Smooth muscle cell (in vitro differentiated cells): ENCODE data around the gene OCSTAMP. TPM values are rescaled to one million over a fixed set of nuclear protein-coding genes. Genes with fewer than 3 reads are reported as not detected.

Experiments used
- DNase-seq: peaks from one replicate; lab custom pipeline; 2025; ENCODE audit not compliant: unreplicated experiment; lab: John Stamatoyannopoulos, UW
- H2AFZ ChIP-seq: fragments of 200-600 bp; sonication (generic); 2 replicates; pipeline ENCODE4 v1.6.0; 2016; ENCODE audit warnings: antibody characterized with exemption, low read depth, mild to moderate bottlenecking
- H3F3A ChIP-seq: fragments of 200-600 bp; sonication (generic); 2 replicates; pipeline ENCODE4 v1.6.0; 2017; ENCODE audit warnings: antibody characterized with exemption, low read depth
- H3K27ac ChIP-seq: fragments of 200-600 bp; sonication (generic); 2 replicates; pipeline ENCODE4 v1.5.1; 2016; ENCODE audit warnings: low read depth, mild to moderate bottlenecking
- H3K27me3 ChIP-seq: fragments of 200-600 bp; sonication (generic); 2 replicates; pipeline ENCODE4 v1.6.1; 2016; ENCODE audit warnings: low read depth, mild to moderate bottlenecking
- H3K36me3 ChIP-seq: fragments of 200-600 bp; sonication (generic); 2 replicates; pipeline ENCODE4 v1.5.1; 2016; ENCODE audit warnings: low read depth
- H3K4me1 ChIP-seq: fragments of 200-600 bp; sonication (generic); 2 replicates; pipeline ENCODE4 v1.5.1; 2016; ENCODE audit warnings: low read depth
- H3K4me2 ChIP-seq: fragments of 200-600 bp; sonication (generic); 2 replicates; pipeline ENCODE4 v1.6.0; 2016; ENCODE audit warnings: mild to moderate bottlenecking
- H3K4me3 ChIP-seq: fragments of 200-600 bp; sonication (generic); 2 replicates; pipeline ENCODE4 v1.5.1; 2016; ENCODE audit warnings: mild to moderate bottlenecking
- H3K79me2 ChIP-seq: fragments of 200-600 bp; sonication (generic); 2 replicates; pipeline ENCODE4 v1.6.0; 2016; ENCODE audit warnings: low read depth, mild to moderate bottlenecking
- H3K9ac ChIP-seq: fragments of 200-600 bp; sonication (generic); 2 replicates; pipeline ENCODE4 v1.6.0; 2016; ENCODE audit warnings: low read depth
- H3K9me3 ChIP-seq: fragments of 200-600 bp; sonication (generic); replicated peaks from 2 replicates; pipeline ENCODE4 v1.5.1; 2016; ENCODE audit warnings: low read depth
- H4K20me1 ChIP-seq: fragments of 200-600 bp; sonication (generic); 2 replicates; pipeline ENCODE4 v1.6.0; 2016; ENCODE audit warnings: low read depth
- CTCF ChIP-seq: fragments of 200-600 bp; sonication (generic); IDR thresholded peaks from 2 replicates; pipeline ENCODE4 v1.5.1; 2017; ENCODE audit warnings: borderline replicate concordance, mild to moderate bottlenecking, antibody characterized with exemption; ENCODE audit not compliant: insufficient read depth, poor library complexity, severe bottlenecking
- WGBS: methylation state at CpG from one replicate; pipeline ENCODE4 v1.1.7; 2016; ENCODE audit warnings: low lambda C conversion rate; 5-methylcytosine and 5-hydroxymethylcytosine counted together
- polyA plus RNA-seq: library from polyadenylated mRNA; unstranded; fragments of >200 nt; fragmentation: Nextera tagmentation; extraction: Ambion mirVana; gene quantifications from 2 replicates; pipeline ENCODE4 v1.2.1, GENCODE V29; 2016
- total RNA-seq: library from RNA; depleted of rRNA; stranded (reverse); fragments of >200 nt; gene quantifications from 2 replicates; pipeline ENCODE4 v1.2.3, GENCODE V29; 2014

Gene OCSTAMP
- total and polyA plus RNA-seq, 2 experiments from 2014 or later: not detected

- H3K9me3 ChIP-seq: peaks cover 42% of the 10 kb centered on the region
- H3K27ac ChIP-seq: no peak overlapping the region
- 95% methylated on average over 5 of the region's 5 CpGs for WGBS
- H3K4me3 ChIP-seq: peak overlapping the region; percentile 6
- no peak overlapping the region for H2AFZ ChIP-seq
- no peaks in the 10 kb centered on the region for H3F3A ChIP-seq
- H3K79me2 ChIP-seq: no peaks in the 10 kb centered on the region
- H3K4me2 ChIP-seq: no peak overlapping the region
- H3K36me3 ChIP-seq: peaks cover 36% of the 10 kb centered on the region
- no peak overlapping the region for H3K9ac ChIP-seq
- no peaks in the 10 kb centered on the region for H3K4me1 ChIP-seq
- H3K27me3 ChIP-seq: no peaks in the 10 kb centered on the region
- TF ChIP-seq CTCF: no peak
- no peaks in the 10 kb centered on the region for H4K20me1 ChIP-seq
- no peak for DNase-seq
Measured at GRCh38 chr20:46501337-46501942, 49.0 kb downstream of the OCSTAMP start.

GRCh38 chr20:46494077-46494476 lies 56.4 kb downstream of the OCSTAMP start:
- Histone ChIP-seq H3K27me3 (no peaks in the 10 kb centered on the region), H4K20me1 (no peaks in the 10 kb centered on the region), H3K4me3 (no peak overlapping the region), H3K27ac (no peak overlapping the region), H3K4me1 (no peaks in the 10 kb centered on the region), H2AFZ (no peak overlapping the region), H3K9ac (no peak overlapping the region), H3K36me3 (no peaks in the 10 kb centered on the region), H3K79me2 (no peaks in the 10 kb centered on the region), H3K9me3 (no peaks in the 10 kb centered on the region), H3F3A (no peaks in the 10 kb centered on the region), H3K4me2 (no peak overlapping the region)
- 94% methylated on average over 4 of the region's 4 CpGs for WGBS
- no peak for DNase-seq
- no peak for TF ChIP-seq CTCF

GRCh38 chr20:46491354-46491753 lies 59.1 kb downstream of the OCSTAMP start:
- H3K79me2 ChIP-seq: no peaks in the 10 kb centered on the region
- no peak overlapping the region for H2AFZ ChIP-seq
- DNase-seq: no peak
- no peaks in the 10 kb centered on the region for H3K9me3 ChIP-seq
- no peak overlapping the region for H3K9ac ChIP-seq
- H3K4me3 ChIP-seq: no peak overlapping the region
- no peaks in the 10 kb centered on the region for H3K36me3 ChIP-seq
- H3K27me3 ChIP-seq: no peaks in the 10 kb centered on the region
- no peak overlapping the region for H3K27ac ChIP-seq
- no peak for TF ChIP-seq CTCF
- no peaks in the 10 kb centered on the region for H3F3A ChIP-seq
- H3K4me2 ChIP-seq: no peak overlapping the region
- H3K4me1 ChIP-seq: no peaks in the 10 kb centered on the region
- WGBS: 94% methylated on average over 8 of the region's 8 CpGs
- H4K20me1 ChIP-seq: no peaks in the 10 kb centered on the region

Other genes with a start within 250 kb of the OCSTAMP start
- gene CDH22, start 242.2 kb downstream of the OCSTAMP start, total RNA-seq: not detected in 2 replicates
- not detected in 2 replicates for gene CDH22, start 242.2 kb downstream of the OCSTAMP start, polyA plus RNA-seq
- gene ELMO2, start 144.0 kb downstream of the OCSTAMP start, total RNA-seq: 24.9 and 43.0 TPM in 2 replicates
- gene ELMO2, start 144.0 kb downstream of the OCSTAMP start, polyA plus RNA-seq: 33.1 and 37.9 TPM in 2 replicates
- 8.4 and 10.3 TPM in 2 replicates for gene ZNF334, start 37.1 kb downstream of the OCSTAMP start, total RNA-seq
- gene ZNF334, start 37.1 kb downstream of the OCSTAMP start, polyA plus RNA-seq: 3.7 and 7.4 TPM in 2 replicates
- gene SLC13A3, start 100.8 kb upstream of the OCSTAMP start, total RNA-seq: 6.4 and 8.6 TPM in 2 replicates
- 6.2 and 7.7 TPM in 2 replicates for gene SLC13A3, start 100.8 kb upstream of the OCSTAMP start, polyA plus RNA-seq
- 26.5 and 30.9 TPM in 2 replicates for gene TP53RK, start 138.8 kb upstream of the OCSTAMP start, total RNA-seq
- 28.2 and 30.9 TPM in 2 replicates for gene TP53RK, start 138.8 kb upstream of the OCSTAMP start, polyA plus RNA-seq
- 43.7 and 59.7 TPM in 2 replicates for gene SLC2A10, start 159.0 kb upstream of the OCSTAMP start, total RNA-seq
- gene SLC2A10, start 159.0 kb upstream of the OCSTAMP start, polyA plus RNA-seq: 27.4 and 40.5 TPM in 2 replicates